B cell (primary cell): Measurements from ENCODE around the gene FAXDC2. TPM values are rescaled to one million over a fixed set of nuclear protein-coding genes. Genes with fewer than 3 reads are reported as not detected.

ENCODE experiments used
- ATAC-seq: fragments of 200-7000 bp; cut with Tn5 transposase; one replicate; pipeline ENCODE4 v1.10.0; 2021; ENCODE audit warnings: low read depth, mild to moderate bottlenecking, moderate number of reproducible peaks, moderate library complexity
- CTCF ChIA-PET: fragments of 350-600 bp; sonication (Branson Sonifier 250); formaldehyde crosslinking; loops from one replicate; lab custom pipeline; 2021; ENCODE audit warnings: antibody characterized with exemption, inconsistent platforms; lab: Charles Lee
- POLR2A ChIA-PET: fragments of 350-600 bp; sonication (Branson Sonifier 250); formaldehyde crosslinking; loops from one replicate; lab custom pipeline; 2021; ENCODE audit warnings: antibody characterized with exemption; lab: Charles Lee
- DNase-seq: peaks from one replicate; pipeline ENCODE4 v3.0.0; 2013
- H2AFZ ChIP-seq: 2 replicates; pipeline ENCODE4 v1.6.1; 2012; ENCODE audit warnings: mild to moderate bottlenecking, low read depth, low read length; ENCODE audit not compliant: insufficient read depth, poor library complexity, severe bottlenecking
- H3K27ac ChIP-seq, 2 donors: 1 replicate in 1 of 2; 2 replicates in 1 of 2; pipeline ENCODE4 v1.5.1; 2012 to 2013; ENCODE audit warnings: low read length in 2 of 2, mild to moderate bottlenecking in 2 of 2, moderate library complexity in 1 of 2
- H3K27me3 ChIP-seq, 4 experiments: fragments of 200-600 bp in 1 of 4; sonication (generic) in 1 of 4; replicated peaks in 1 of 4; 1 replicate in 2 of 4; 2 replicates in 2 of 4; pipeline versions ENCODE4 v1.6.1 to v1.7.0; 2013 to 2016; ENCODE audit warnings: low read length in 3 of 4, mild to moderate bottlenecking in 2 of 4, mixed read lengths in 1 of 4, moderate library complexity in 1 of 4; ENCODE audit not compliant: insufficient read depth in 4 of 4, control insufficient read depth in 3 of 4; ENCODE audit errors: control extremely low read depth in 1 of 4
- H3K36me3 ChIP-seq, 2 experiments: replicated peaks in 1 of 2; 1 replicate in 1 of 2; 2 replicates in 1 of 2; pipeline versions ENCODE4 v1.6.1 to v1.7.1; 2013; ENCODE audit warnings: low read length in 1 of 2; ENCODE audit not compliant: insufficient read depth in 2 of 2, control insufficient read depth in 1 of 2; ENCODE audit errors: control extremely low read depth in 1 of 2, extremely low read depth in 1 of 2
- H3K4me1 ChIP-seq, 2 donors: fragments of 200-600 bp in 1 of 2; sonication (generic) in 1 of 2; 1 replicate in 1 of 2; 2 replicates in 1 of 2; pipeline versions ENCODE4 v1.5.1 to v1.6.1; 2013 to 2017; ENCODE audit warnings: low read length in 2 of 2; ENCODE audit not compliant: control insufficient read depth in 2 of 2, insufficient read depth in 2 of 2
- H3K4me2 ChIP-seq: replicated peaks from 2 replicates; pipeline ENCODE3; 2012; ENCODE audit warnings: mild to moderate bottlenecking, low read depth, low read length; ENCODE audit not compliant: poor library complexity, severe bottlenecking
- H3K4me3 ChIP-seq, 5 experiments: fragments of 200-600 bp in 1 of 5; sonication (generic) in 1 of 5; 1 replicate in 3 of 5; 2 replicates in 2 of 5; pipeline versions ENCODE4 v1.5.1 to v1.7.0; 2011 to 2016; ENCODE audit warnings: low read length in 4 of 5, mild to moderate bottlenecking in 4 of 5, low read depth in 2 of 5, control low read depth in 1 of 5, moderate library complexity in 1 of 5; ENCODE audit not compliant: insufficient read depth in 1 of 5; ENCODE audit errors: control extremely low read depth in 1 of 5, extremely low read depth in 1 of 5
- H3K79me2 ChIP-seq: fragments of 200-600 bp; sonication (generic); one replicate; pipeline ENCODE4 v1.6.0; 2016; ENCODE audit warnings: low read length; ENCODE audit not compliant: control insufficient read depth, insufficient read depth
- H3K9ac ChIP-seq: fragments of 200-600 bp; sonication (generic); 2 replicates; pipeline ENCODE4 v1.6.1; 2017; ENCODE audit warnings: mild to moderate bottlenecking, low read length, moderate library complexity
- H3K9me3 ChIP-seq, 3 donors: one replicate each; pipeline versions ENCODE4 v1.6.1 to v1.7.1; 2013; ENCODE audit warnings: low read length in 2 of 3; ENCODE audit not compliant: control insufficient read depth in 2 of 3, insufficient read depth in 1 of 3; ENCODE audit errors: control extremely low read depth in 1 of 3
- H4K20me1 ChIP-seq: 2 replicates; pipeline ENCODE4 v1.6.0; 2012; ENCODE audit warnings: mild to moderate bottlenecking, low read length; ENCODE audit not compliant: insufficient read depth, control insufficient read depth, poor library complexity, severe bottlenecking
- H3K27ac Mint-ChIP-seq: one replicate; pipeline ENCODE4 v1.8.0; 2021; ENCODE audit warnings: mixed read lengths
- H3K27me3 Mint-ChIP-seq: one replicate; pipeline ENCODE4 v1.8.0; 2021; ENCODE audit warnings: mixed read lengths
- H3K4me1 Mint-ChIP-seq: one replicate; pipeline ENCODE4 v1.8.0; 2021; ENCODE audit warnings: mixed read lengths
- H3K4me3 Mint-ChIP-seq: one replicate; pipeline ENCODE4 v1.8.0; 2021; ENCODE audit warnings: mixed read lengths
- H3K9me3 Mint-ChIP-seq: one replicate; pipeline ENCODE4 v1.8.0; 2022; ENCODE audit warnings: mixed read lengths; ENCODE audit not compliant: insufficient read depth
- CTCF ChIP-seq: fragments of 200-600 bp; IDR thresholded peaks from one replicate; pipeline ENCODE4 v1.8.0; 2022; ENCODE audit warnings: antibody characterized with exemption, mild to moderate bottlenecking
- EZH2 ChIP-seq: IDR thresholded peaks from 2 replicates; pipeline ENCODE4 v1.6.1; 2012; ENCODE audit warnings: borderline replicate concordance, low read depth, mild to moderate bottlenecking, moderate library complexity, low read length; ENCODE audit not compliant: insufficient read depth, poor library complexity, severe bottlenecking
- WGBS: methylation state at CpG from one replicate; pipeline ENCODE4 v1.1.5; 2013; ENCODE audit warnings: missing lambda C conversion rate; ENCODE audit not compliant: insufficient coverage; 5-methylcytosine and 5-hydroxymethylcytosine counted together
- intact Hi-C: fragments of 100-400 bp; cut with micrococcal nuclease; formaldehyde crosslinking; loops from one replicate; pipeline ENCODE4 v1.10.0; 2022
- polyA plus RNA-seq: library from polyadenylated mRNA; depleted of rRNA; stranded (reverse); fragments of >200 nt; gene quantifications from 2 replicates; pipeline ENCODE4 v1.2.3, GENCODE V29; 2012
- total RNA-seq, 2 donors: library from RNA; stranded (reverse); fragments of 120-200 nt in 1 of 2; gene quantifications; 1 replicate in 1 of 2; 2 replicates in 1 of 2; pipeline versions ENCODE4 v1.2.3 to v1.2.4, GENCODE V29; 2013 to 2022

The FAXDC2 gene
- total and polyA plus RNA-seq, 2 donors (not counting 1 experiment from before 2014, with no cell fraction given): 0.07 TPM; not detected in 1

- no peak for TF ChIP-seq CTCF
- no peak for TF ChIP-seq EZH2
- ChIA-PET CTCF (no interaction called here), POLR2A (no interaction called here)
- H3K4me1 ChIP-seq: no peaks in the 10 kb centered on the region
- no peaks in the 10 kb centered on the region for H3K9me3 Mint-ChIP-seq
- no peak overlapping the region for H3K9ac ChIP-seq
- H3K9me3 ChIP-seq: no peaks in the 10 kb centered on the region
- no peaks in the 10 kb centered on the region for H3K79me2 ChIP-seq
- no peaks in the 10 kb centered on the region for H3K4me1 Mint-ChIP-seq
- H3K36me3 ChIP-seq: peaks cover 21 to 72% of the 10 kb centered on the region in 2 experiments
- no peaks in the 10 kb centered on the region for H3K27me3 ChIP-seq
- H3K4me3 ChIP-seq: no peak overlapping the region
- no peak overlapping the region for H3K4me3 Mint-ChIP-seq
- no peaks in the 10 kb centered on the region for H3K27me3 Mint-ChIP-seq
- H2AFZ ChIP-seq: no peak overlapping the region
- H4K20me1 ChIP-seq: no peaks in the 10 kb centered on the region
- no peak overlapping the region for H3K27ac ChIP-seq
- DNase-seq: no peak
- ATAC-seq: no peak
- H3K27ac Mint-ChIP-seq: no peak overlapping the region
- intact Hi-C loops: no loop called here
- H3K4me2 ChIP-seq: no peak overlapping the region
Observed at GRCh38 chr5:154896562-154897165, 46.3 kb upstream of the FAXDC2 start.

GRCh38 chr5:154895606-154896561 lies 45.5 kb upstream of the FAXDC2 start:
- peaks cover 23 to 73% of the 10 kb centered on the region in 2 experiments for H3K36me3 ChIP-seq
- H3K4me1 Mint-ChIP-seq: no peaks in the 10 kb centered on the region

More at GRCh38 chr5:154895606-154896561, 45.5 kb upstream of the FAXDC2 start:
- WGBS: 100% methylated on average over 4 of the region's 14 CpGs
- DNase-seq (no peak), ATAC-seq (no peak)
- no peaks in the 10 kb centered on the region for H3K79me2 ChIP-seq
- ChIA-PET POLR2A (no interaction called here), CTCF (no interaction called here)
- no peaks in the 10 kb centered on the region for H4K20me1 ChIP-seq
- H2AFZ ChIP-seq: no peak overlapping the region
- H3K4me3 Mint-ChIP-seq: no peak overlapping the region
- intact Hi-C loops: no loop called here
- no peaks in the 10 kb centered on the region for H3K27me3 Mint-ChIP-seq
- no peak overlapping the region for H3K9ac ChIP-seq
- no peaks in the 10 kb centered on the region for H3K9me3 ChIP-seq
- no peak overlapping the region for H3K4me2 ChIP-seq
- no peaks in the 10 kb centered on the region for H3K27me3 ChIP-seq
- no peaks in the 10 kb centered on the region for H3K9me3 Mint-ChIP-seq
- H3K27ac ChIP-seq: no peak overlapping the region
- H3K4me1 ChIP-seq: no peaks in the 10 kb centered on the region
- H3K27ac Mint-ChIP-seq: no peak overlapping the region
- TF ChIP-seq EZH2 (no peak), CTCF (no peak)
- no peak overlapping the region for H3K4me3 ChIP-seq
